ENCODE results near the gene RFX3. TPM values are rescaled to one million over a fixed set of nuclear protein-coding genes. Genes with fewer than 3 reads are reported as not detected.

The RFX3 gene
- total and polyA plus RNA-seq, 2 of the 13 experiments (the other 11 are each of a cell fraction or from before 2014, with no cell fraction given): 2.7 to 5.3 TPM

- no peak for TF ChIP-seq ZBTB7A (CRISPR knock-in tag; IDR thresholded peaks at IDR 0.05)
- peak; percentile 48; the same call in 1 of the 2 replicates for TF ChIP-seq FOXP4 (CRISPR knock-in tag; IDR thresholded peaks at IDR 0.05)
- TF ChIP-seq TOE1 (CRISPR knock-in tag; IDR thresholded peaks at IDR 0.05): no peak
- TF ChIP-seq PHF21A (CRISPR knock-in tag; IDR thresholded peaks at IDR 0.05): no peak; the same call in 1 of the 2 replicates
- TF ChIP-seq YY1 (IDR thresholded peaks at IDR 0.05; ENCODE audit: insufficient read depth, insufficient replicate concordance, low read depth, low read length): peak; percentile 47
- no peak for TF ChIP-seq TOPORS (CRISPR knock-in tag; IDR thresholded peaks at IDR 0.05)
- TF ChIP-seq ZNF616 (CRISPR knock-in tag; IDR thresholded peaks at IDR 0.05; ENCODE audit: low read depth): no peak
- TF ChIP-seq, protein P1, sequence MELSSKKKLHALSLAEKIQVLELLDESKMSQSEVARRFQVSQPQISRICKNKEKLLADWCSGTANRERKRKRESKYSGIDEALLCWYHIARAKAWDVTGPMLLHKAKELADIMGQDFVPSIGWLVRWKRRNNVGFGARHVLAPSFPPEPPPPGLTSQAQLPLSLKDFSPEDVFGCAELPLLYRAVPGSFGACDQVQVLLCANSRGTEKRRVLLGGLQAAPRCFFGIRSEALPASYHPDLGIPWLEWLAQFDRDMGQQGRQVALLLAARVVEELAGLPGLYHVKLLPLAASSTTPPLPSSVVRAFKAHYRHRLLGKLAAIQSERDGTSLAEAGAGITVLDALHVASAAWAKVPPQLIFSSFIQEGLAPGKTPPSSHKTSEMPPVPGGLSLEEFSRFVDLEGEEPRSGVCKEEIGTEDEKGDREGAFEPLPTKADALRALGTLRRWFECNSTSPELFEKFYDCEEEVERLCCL (CRISPR knock-in tag; IDR thresholded peaks at IDR 0.05; ENCODE audit: borderline replicate concordance): no peak
- no peak for TF ChIP-seq ZMAT3 (CRISPR knock-in tag; conservative IDR thresholded peaks at IDR 0.05)
- TF ChIP-seq PITX1 (CRISPR knock-in tag; IDR thresholded peaks at IDR 0.05): no peak
- TF ChIP-seq SKI (IDR thresholded peaks at IDR 0.05; ENCODE audit: partially characterized antibody): no peak
- 0 out of 2 replicates have a peak, but pooled peaks have one; percentile 32 for TF ChIP-seq HNF1B (CRISPR knock-in tag; IDR thresholded peaks at IDR 0.05)
- TF ChIP-seq NFE2L1 (CRISPR knock-in tag; IDR thresholded peaks at IDR 0.05; ENCODE audit: borderline replicate concordance): no peak
- no peak for TF ChIP-seq SMARCC2 (IDR thresholded peaks at IDR 0.05)
- TF ChIP-seq CBX5 (CRISPR knock-in tag; IDR thresholded peaks at IDR 0.05; ENCODE audit: borderline replicate concordance): peak; percentile 45; the same call in 1 of the 2 replicates
- no peak for TF ChIP-seq ZNF552 (CRISPR knock-in tag; IDR thresholded peaks at IDR 0.05; ENCODE audit: borderline replicate concordance)
- 0 out of 2 replicates have a peak, but pooled peaks have one; percentile 44 for TF ChIP-seq E2F5 (CRISPR knock-in tag; conservative IDR thresholded peaks at IDR 0.05)
- TF ChIP-seq ZNF564 (CRISPR knock-in tag; IDR thresholded peaks at IDR 0.05): no peak
- TF ChIP-seq, protein P2, sequence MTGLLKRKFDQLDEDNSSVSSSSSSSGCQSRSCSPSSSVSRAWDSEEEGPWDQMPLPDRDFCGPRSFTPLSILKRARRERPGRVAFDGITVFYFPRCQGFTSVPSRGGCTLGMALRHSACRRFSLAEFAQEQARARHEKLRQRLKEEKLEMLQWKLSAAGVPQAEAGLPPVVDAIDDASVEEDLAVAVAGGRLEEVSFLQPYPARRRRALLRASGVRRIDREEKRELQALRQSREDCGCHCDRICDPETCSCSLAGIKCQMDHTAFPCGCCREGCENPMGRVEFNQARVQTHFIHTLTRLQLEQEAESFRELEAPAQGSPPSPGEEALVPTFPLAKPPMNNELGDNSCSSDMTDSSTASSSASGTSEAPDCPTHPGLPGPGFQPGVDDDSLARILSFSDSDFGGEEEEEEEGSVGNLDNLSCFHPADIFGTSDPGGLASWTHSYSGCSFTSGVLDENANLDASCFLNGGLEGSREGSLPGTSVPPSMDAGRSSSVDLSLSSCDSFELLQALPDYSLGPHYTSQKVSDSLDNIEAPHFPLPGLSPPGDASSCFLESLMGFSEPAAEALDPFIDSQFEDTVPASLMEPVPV (CRISPR knock-in tag; IDR thresholded peaks at IDR 0.05): no peak
- no peak for TF ChIP-seq FOXM1 (CRISPR knock-in tag; IDR thresholded peaks at IDR 0.05)
- no peak for TF ChIP-seq ZSCAN25 (CRISPR knock-in tag; IDR thresholded peaks at IDR 0.05)
Measured at GRCh38 chr9:3181049-3181953, 344.5 kb downstream of the RFX3 start (continued).

All from HepG2 (cell line).